Retinal pigment epithelial cell (primary cell): ENCODE data around the gene PMS1.

Experiments
- DNase-seq: peaks from one replicate; pipeline ENCODE4 v3.0.0-alpha.2; 2010; ENCODE audit warnings: low read depth
- H3K4me3 ChIP-seq: 2 replicates; pipeline ENCODE4 v1.5.1; 2011; ENCODE audit warnings: mild to moderate bottlenecking, low read length, control low read depth, moderate library complexity
- TF ChIP-seq, protein P1 (sequence below): conservative IDR thresholded peaks from 2 replicates; pipeline ENCODE4 v1.5.1; 2011; ENCODE audit warnings: low read depth, low read length, control low read depth, inconsistent platforms

The PMS1 gene

DNA sequence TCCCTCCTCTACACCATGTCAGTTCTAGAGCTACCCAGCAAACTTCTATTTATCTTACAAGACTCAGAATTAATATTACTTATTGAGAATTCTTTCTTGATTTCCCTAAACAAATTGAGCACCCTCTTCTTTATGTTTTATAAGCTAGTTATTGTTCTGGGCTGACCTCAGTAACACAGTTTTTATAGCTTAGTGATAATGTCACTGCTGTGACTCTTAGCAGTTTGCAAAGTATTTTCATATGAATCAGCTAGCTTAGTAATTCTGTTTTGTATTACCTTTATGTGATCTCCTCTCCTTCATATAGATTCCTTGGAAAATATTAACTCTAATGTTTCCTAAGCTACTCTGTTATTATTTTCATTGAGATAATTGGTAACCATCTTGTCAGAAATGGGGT, 114.9 kb downstream of the PMS1 start:
- TF ChIP-seq, protein P1, sequence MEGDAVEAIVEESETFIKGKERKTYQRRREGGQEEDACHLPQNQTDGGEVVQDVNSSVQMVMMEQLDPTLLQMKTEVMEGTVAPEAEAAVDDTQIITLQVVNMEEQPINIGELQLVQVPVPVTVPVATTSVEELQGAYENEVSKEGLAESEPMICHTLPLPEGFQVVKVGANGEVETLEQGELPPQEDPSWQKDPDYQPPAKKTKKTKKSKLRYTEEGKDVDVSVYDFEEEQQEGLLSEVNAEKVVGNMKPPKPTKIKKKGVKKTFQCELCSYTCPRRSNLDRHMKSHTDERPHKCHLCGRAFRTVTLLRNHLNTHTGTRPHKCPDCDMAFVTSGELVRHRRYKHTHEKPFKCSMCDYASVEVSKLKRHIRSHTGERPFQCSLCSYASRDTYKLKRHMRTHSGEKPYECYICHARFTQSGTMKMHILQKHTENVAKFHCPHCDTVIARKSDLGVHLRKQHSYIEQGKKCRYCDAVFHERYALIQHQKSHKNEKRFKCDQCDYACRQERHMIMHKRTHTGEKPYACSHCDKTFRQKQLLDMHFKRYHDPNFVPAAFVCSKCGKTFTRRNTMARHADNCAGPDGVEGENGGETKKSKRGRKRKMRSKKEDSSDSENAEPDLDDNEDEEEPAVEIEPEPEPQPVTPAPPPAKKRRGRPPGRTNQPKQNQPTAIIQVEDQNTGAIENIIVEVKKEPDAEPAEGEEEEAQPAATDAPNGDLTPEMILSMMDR: no peak
- H3K4me3 ChIP-seq: no peak overlapping the region
- no peak for DNase-seq

DNA sequence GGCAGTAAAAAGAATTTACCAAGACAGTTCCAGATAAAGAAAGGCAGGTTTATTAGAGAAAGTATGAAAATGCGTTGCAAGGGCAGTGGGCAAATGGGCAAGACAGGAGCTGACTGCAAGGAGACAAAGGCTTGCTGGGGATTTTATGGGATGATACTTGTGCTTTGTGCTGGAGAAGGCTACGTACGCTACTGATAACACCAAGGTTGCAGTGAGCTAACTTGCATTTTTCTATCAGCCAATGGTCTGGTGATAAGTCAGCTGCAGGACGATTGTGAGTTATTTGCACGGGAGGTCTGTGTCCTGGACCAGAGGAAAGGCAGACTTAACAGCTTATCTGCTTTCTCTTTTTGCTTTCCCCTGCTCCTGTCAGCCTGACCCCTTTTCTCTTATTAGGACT, 116.5 kb downstream of the PMS1 start:
- H3K4me3 ChIP-seq: no peak overlapping the region
- TF ChIP-seq, protein P1: no peak
- no peak for DNase-seq

DNA sequence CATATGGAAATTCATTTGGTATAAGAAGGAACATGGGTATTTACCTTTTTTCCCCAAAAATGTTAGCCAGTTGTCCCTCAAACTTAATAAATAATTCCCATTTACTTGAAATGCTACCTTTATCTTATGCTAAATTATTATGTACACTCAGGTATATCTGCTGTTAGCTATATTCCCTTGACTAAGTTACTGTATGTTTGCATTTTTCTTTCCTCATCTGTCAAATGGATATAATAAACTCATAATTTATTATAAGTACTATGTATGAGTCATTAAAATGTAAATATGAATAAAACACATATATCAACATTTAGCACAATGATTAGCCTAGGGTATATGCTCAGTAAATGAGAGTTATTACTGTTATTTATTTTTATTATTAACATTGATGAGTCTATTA, 117.4 kb downstream of the PMS1 start:
- no peak for DNase-seq
- TF ChIP-seq, protein P1: no peak
- no peak overlapping the region for H3K4me3 ChIP-seq

DNA sequence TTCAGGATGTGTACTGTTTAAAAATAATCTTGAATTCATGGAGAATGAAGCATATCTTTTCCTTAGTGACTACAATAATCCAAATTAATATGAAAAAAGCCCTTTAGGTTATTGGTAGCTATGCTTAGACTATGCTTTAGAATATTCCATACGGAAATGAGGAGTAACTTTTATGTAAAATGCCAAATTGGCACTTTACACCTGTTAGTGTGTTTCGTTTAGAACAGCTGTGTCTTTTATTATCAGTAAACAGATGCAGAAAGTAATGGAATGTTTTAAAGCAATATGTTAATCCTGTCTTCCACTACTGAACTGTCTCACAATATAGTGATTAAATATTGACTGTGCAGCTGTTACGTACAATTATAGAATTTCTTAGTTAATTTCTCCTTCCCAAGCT, 129.6 kb downstream of the PMS1 start:
- DNase-seq: no peak
- TF ChIP-seq, protein P1: no peak
- H3K4me3 ChIP-seq: no peak overlapping the region

DNA sequence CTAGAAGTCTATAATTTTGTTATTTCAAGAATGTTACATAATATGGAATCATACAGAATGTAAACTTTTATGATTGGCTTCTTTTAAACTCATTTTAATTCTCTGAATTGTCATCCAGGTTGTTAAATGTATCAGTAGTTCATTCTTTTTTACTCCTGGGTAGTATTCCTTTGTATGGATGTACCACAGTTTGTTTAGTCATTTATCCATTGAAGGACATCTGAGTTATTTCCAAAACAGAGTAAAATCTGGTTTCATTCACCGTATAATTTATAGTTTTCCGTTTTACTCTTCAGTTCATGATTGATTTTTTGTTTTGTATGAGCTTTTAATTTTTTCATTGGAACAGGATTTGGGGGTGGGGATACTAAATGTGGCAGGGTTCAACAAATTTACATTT, 132.4 kb downstream of the PMS1 start:
- no peak overlapping the region for H3K4me3 ChIP-seq
- no peak for DNase-seq
- TF ChIP-seq, protein P1: no peak
